CD4-positive, alpha-beta T cell treated with Interleukin-12 subunit alpha and Interleukin-12 subunit beta, for 1 hour (primary cell): ENCODE measurements around the gene FILIP1.

ENCODE experiments used
- DNase-seq: peaks from one replicate; pipeline ENCODE4 v3.0.0-alpha.2; 2020

The FILIP1 gene

DNA sequence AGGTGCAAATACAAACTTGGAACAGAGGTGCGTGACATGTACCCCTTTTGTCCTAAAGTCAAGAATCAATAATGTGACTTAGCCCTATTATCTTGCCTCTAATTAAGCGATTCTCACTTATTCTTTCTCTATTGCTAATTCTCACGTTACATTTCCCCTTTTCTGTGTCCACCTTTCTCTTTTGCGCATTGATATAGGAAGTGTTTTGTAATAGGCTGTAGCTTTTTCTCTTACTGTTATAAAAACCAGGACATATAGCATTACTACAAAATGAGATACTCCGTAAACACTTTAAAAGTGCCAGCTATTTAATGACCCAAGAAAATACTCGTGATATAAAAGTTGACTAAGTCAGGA is 208.3 kb downstream of the FILIP1 start:
- no peak for DNase-seq

DNA sequence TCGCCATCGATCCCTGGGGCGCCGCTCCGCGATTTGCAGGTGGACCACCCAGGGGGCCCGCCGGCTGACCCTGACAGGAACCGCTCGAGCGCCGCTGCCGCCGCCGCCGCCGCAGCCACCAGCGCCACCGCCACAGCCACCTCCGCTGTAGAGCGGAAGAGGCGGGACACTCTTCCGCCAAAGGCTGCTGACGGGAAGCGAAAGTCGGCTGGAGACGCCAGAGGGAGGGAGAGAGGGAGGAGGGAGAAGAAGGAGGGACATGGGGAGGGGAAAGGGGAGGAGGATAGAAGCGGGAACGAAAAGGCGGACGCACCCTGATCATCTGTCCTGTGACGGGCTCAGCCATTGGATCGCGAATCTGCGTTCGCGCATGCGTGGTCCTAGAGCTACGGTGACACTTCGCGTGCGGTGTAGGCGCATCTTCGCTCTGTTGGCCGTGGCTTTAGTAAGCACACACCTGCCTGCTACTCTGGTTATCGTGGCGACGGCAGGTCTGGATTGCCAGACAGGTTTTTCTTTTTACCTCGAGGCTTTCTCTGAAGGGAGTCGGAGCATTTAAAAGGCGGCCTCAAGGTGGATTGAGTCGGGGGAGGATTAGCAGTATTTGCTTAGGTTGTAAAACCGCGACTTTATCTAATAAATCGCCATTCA is 208.8 kb downstream of the FILIP1 start, which contains the start of gene TMEM30A:
TSS of gene TMEM30A (minus strand) at position 161 of the 651 bp plus-strand sequence. CDS start at position 7, 154 bp downstream.
- peak; percentile 97 for DNase-seq

DNA sequence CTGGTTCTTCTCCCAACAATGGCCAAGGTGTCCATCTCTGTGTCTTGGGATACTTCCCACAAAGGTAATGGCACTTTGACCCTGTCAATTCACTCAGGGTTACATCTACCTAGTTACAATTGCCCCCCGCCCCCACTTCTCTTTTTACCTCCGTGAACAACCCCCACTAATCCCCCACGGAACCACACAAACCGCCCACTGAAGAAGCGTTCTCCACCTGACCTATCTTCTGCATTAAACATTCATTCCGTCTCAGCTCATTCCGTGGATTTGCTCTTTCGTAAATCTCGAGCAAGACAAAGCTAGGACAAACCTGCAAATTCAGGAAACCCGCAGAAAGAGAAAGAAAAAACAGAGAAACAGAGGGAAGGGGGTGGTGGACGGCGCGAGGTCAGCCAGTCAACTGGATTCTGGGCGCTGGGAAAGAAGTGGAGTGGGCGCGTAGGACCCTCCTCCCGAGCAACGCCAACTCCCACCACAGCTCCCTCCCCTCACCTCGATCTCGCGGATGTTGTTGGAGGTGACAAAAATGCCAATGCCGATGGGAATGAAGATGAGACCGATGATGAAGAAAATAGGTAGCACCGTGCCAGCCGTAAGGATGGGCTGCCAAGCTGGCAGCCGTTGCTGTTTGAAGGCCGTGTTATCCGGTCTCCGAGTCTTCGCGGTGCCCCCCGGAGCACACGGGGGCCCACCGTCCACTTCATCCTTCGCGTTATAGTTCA is 209.5 kb downstream of the FILIP1 start:
- DNase-seq = peak; percentile 26

DNA sequence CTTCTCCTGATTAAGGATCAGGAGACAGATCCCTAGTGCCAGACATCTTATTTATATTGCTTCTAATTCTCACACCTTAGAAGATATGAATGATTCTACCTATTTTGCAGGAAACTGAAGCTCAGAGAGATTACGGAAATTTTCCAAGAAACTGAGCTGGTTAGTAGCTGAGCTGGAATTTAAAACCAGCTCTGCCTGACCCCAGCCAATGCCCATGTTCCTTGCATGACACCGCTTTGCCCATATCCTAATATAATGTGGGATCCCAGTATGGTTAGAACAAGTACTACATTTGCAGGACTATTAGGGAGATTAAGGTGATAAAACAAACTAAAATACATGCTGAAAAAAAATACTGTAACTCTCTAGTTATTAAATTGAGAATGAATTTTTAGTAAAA is 210.9 kb downstream of the FILIP1 start:
- no peak for DNase-seq

DNA sequence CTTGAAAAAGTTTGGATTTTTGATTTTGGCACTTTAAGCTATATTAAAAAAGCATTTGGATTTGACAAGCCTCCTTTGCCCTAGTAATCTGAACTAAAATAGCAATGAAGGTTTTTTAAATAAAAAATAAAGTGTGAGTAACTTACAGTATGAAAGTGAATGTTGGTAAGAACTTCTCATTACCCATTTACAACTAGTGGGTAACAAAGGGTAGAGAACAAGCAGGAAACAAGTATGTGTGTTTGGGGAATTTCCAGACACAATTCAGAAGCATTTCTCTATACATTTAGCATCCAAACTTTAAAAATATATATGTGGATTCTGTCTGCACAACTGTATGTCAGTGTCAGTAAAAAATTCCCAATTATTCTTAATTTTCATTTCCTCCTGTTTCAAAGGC is 211.9 kb downstream of the FILIP1 start:
- DNase-seq = no peak

DNA sequence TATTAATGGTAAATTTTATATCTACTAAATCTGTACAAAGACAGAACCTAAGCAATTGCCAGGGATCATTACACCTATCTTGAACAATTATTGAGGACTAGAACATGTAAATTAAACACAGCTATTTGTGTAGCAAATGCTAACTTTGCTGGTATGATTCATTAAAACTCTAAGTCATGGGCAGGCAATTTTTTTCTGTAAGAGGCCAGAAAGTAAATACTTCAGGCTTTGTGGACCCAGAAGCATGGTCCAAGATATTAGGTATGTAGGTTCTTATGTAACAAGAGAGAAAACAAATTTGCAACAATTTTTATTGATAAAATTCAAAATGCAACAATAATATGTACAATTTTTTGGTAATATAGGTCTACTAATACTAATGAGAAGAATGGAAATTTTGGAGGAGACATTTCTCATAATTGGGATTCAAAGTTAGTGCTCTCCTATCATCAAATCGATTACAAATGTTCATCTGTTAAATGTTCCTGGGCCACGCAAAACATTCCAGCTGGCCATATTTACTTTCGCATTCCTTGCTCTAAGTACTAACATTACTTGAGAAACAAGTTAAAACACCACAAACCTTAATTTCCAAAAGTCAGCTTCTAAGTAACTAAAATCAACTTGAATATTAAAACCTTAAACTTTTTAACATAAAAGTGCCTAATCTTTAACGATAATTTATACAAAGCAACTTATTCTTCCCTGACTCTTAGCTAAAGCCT is 213.3 kb downstream of the FILIP1 start:
- DNase-seq = no peak

DNA sequence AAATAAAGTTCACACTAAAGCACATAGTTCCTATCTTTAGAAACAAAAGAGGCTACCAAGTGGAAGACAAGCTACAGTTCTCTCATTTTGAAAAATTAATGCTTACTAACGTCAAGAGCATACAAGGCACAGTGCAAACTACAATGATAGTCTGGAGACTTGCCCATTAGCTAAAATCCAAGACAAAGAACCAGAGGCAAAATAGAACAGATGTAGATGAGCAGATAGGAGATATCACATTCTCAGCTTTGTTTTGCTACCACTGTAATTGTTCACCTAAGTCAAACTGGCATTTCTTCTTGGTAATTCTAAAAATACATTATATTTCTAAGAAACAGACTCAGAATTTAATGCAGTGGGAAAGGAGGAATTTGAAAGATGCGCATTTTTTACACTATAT is 214.2 kb downstream of the FILIP1 start:
- no peak for DNase-seq

DNA sequence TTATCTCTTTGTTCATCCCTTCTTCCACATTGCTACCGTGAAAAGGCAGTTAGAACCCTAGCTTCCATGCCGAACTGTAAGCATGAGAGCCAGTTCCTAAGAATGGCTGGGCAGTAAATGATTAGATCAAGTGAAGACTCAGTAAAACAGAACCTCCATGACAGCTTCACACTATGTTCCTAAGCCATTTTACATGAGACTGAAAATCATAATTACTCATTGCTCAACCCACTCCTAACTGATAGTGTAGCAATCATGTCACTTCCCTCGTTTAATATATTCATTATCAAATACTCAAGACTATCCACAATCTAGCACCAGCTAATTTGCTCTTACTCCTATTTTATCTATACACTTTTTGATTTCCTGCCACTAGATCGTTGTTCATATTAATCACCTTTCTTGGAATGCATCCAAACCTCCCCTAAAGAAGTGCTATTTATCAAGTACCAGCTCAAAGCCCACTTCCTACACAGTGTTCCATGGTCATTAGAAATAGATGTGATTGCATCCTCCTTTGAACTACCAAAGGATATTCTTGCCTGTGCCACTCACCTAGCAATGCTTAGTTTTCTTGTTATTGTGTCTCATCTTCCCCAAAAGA is 215.0 kb downstream of the FILIP1 start:
- DNase-seq = no peak

DNA sequence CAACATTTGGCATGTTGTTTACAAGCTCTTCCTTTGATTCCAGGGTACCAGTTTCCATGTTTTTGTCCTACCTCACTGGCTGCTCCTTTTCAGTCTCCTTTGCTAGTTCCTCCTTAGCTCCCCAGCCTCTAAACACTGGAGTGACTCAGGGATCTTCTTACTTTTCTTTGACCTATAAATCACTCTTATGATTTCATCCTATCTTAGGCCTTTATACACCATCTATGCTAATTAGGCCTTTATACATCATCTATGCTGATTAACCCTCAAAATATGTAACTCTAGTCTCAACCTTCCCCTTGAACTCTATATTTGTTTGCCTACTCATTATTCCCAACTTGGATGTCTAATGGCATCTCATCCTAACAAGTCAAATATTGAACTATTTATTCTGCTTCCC is 218.5 kb downstream of the FILIP1 start:
- DNase-seq = no peak

DNA sequence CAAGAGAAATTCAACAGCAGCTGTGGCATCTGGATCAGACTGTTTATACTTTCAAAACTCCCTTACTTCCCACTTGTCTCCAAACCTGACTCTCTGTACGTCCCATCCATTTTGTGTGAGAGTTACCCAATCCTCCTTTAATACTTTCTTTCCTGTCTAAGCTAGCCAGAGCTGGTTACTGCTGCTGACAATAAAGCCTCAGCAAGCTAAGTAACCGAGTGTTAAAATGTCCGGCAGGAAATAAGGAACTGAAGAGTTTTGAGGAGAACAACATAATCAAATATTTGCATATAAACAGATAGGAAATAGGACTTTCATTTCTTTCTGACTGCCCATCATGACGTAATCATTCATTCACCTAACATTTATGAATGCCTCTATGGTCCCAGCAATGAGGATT is 220.6 kb downstream of the FILIP1 start:
- no peak for DNase-seq

DNA sequence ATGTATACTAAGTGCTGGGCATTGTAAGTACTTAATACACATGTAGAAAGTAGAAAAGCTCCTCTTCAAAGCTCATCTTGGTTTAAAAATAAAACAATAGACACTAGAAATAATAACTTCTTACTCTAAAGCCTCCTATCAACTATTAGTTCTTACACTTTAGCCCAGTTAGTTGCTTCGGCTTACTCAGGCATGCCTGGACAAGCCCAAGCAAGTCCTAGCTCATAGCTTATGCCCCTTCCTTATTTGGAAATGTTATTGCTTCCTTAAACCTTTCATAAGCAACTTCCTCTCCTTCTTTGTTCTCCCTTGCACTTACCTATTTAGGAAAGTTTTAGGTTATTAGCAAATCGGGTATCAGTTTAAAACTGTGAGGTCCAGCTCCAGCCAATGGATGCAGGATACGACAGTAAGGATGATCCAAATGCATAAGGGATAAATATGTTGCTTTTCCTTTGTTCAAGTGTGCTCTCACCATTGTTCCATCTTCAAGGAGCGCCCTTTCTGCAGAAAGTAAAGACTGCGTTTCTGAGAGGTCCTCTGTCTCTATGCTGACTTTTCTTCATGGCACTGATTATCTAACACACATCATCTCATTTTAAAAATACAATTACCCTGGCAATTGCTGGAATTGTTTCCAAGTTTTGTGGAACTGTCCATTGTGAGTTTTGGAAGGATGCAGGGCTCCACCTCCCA is 221.3 kb downstream of the FILIP1 start:
- DNase-seq = no peak

DNA sequence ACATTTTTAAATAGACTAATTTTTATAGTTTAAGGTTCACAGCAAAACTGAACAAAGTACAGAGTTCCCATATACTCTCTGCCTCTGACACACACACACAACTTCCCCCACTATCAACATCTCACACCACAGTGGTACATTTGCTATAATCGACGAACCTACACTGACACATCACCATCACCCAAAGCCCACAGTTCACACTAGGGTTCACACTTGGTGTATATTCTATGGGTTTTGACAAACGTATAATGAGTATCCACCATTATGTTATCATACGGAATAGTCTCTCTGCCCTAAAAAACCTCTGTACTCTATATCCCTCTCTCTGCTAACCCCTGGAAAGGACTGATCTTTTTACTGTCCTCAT is 224.6 kb downstream of the FILIP1 start:
- no peak for DNase-seq

DNA sequence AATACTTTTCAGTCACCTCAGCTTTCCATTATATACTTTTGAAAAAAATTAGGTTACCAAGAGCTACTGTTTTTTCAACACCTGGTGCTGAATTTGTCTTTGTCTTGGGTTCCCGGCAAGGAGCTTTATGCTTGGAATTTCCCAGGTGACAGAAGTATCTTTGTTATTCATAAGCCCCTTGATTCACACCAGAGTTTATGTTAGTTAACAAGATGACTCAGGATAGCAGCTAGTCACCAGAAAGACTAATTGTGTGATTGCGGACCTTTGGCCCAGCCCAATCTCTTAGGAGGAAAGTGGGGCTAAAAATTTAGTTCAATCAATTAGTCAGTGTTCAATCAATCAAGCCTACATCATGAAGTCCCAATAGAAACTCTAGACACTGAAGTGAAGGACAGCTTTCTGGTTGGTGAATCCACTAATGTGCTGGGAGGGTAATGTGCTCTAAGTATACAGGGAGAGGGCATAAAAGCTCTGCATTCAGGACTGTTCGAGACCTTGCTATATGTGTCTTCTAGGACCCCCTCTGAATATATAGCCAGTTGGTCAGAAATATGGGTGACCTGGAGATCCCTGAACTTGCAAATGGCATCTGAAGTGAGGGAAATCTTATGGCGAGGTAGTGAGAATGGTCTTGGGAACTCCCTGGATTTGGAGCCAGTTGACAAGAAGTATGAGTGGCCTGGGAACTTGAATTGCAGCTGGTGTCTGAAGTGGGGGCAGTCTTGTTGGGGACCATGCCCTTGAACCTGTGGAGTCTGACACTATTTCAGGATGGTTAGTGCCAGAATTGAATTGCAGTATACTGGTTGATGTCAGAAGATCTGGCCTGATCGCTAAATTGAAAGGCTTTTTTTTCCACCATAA is 225.2 kb downstream of the FILIP1 start:
- no peak for DNase-seq

DNA sequence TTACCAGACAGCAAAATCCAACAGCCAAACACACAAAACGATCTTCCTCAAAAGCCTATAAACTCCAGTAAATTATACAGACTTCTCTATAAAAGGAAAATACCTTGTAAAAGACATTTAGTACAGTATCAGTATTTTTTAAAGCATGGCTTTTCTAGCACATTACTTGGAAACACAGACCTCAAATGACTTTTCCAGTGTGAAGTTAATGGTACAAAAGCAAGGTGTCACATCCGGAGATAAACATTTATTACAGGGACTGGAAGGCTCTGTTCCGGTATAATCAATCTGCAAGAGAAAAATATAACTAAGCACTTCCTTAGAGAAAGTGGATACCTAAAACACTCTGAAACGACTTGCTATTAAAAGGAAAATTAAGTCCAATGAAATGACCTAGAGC is 226.1 kb downstream of the FILIP1 start:
- DNase-seq = no peak

DNA sequence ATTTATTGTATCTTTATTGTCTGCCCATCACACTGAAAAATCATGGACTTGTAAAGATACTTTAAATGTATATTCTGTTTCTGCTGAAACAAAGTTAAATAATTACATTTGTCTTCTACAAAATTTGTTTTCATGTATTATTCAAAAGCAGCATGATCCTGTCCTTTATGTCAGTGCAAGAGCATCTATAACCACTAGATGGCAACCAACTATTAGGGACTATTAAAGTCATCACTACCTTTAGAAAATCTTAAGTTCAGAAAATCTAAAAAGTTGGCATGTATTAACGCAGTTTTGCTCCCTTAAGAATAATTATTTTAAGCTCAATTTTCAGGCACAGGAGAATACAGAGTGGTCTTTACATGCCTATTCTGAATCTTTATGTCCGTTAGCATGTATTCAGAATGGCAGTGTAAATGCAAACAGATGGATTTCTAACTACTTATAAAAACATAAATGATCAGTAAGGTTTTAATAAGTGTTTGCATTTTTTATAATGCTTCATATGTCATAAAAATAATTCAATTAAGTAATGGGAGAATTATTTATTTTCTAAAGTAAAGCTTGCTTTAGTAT is 226.8 kb downstream of the FILIP1 start:
- DNase-seq = peak; percentile 59

DNA sequence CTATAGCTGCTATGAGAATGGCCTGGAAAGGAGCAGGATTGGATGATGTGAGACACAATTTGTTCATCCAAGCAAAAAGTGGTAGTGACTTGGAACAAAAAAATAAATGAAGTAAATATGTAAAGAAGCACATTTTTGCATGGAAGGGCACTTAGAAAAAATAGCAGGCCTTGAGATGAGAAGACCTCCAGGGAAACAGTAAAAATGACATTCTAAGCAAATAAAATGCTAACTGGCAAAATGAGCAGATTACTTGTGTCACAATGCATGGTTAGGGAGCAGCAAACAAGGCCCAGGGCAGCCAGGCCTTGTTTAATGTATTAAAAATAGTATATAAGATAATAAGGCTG is 230.2 kb downstream of the FILIP1 start:
- no peak for DNase-seq

DNA sequence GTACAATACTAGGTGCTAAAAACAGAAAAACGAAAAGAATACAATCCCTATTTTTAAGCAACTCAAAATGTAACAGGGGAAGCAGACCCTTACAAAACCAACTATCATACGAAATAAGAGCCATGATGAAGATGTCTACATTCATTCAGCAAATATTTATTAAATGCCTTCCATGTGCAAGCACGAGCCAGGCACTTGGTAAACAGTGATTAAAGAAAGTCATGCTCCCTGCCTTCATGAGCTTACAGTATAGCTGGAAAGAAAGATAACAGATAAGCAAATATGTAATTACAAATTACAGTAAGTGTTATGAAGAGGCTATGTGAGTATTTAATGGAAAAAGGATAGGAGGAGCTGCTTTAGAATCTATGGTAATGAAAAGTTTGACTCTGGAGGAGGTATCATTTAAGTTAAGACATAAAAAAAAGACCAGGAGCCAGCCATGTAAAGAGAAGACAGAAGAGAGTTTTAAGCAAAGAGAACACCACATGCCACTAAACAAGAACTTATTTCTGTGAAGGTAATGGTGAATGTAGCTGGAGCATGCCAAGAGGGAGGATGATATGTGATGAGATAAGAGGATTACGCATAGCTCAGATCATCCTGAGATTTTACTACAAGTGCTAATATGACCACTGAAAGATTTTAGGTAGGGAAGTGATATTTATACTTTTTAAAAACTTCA is 230.7 kb downstream of the FILIP1 start:
- no peak for DNase-seq

DNA sequence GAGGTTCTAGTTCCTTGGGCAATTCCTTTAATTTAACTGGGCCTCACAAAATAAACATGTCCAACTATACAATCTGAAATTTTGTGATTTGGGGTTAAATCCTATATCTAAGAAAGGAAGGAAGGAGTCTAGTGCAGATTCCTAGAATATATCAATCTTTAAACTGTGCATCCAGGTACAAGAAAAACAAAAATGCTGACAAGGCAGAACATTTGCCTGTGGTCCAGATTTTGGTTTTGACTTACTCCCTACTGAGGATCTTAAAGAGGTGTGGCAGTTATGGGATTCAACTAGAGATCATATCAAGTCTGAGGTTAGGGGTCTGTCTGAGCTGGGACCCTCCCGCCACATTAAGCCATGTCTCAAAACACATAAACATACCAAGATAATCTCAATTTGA is 232.3 kb downstream of the FILIP1 start:
- DNase-seq = no peak

DNA sequence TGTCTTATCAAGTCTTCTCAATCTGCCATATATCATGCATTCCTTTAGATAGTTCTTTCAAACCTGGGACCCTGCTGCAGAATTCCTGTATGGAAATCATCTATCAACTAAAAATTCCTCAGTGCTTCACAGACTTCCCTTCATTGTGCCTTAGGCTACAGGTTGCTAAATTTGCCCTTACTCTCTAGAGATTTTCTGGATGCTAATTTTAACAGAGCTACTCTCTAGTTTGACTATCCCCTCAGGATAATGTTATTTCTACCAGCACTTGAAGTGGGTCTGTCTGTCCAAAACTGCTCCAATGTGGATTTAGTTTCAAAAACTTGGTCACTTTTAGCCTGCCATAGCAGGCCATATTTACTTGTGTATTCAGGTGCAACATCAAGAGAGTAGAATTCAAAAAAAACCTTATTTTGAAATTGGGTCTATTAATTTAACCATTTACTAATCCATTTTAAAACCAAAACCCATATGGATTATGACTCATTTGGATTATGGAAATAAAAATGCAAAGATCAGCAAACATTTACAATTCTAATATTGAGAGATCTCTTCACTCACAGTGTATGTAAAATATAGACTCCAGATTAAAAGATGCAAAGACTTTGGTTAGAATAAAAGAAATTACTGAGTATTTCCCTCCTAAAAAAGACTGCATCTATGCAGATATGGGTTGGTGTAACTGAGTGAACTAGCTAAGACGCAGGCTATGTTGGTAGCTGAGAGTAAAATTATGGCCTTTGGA is 236.1 kb downstream of the FILIP1 start:
- DNase-seq = no peak

DNA sequence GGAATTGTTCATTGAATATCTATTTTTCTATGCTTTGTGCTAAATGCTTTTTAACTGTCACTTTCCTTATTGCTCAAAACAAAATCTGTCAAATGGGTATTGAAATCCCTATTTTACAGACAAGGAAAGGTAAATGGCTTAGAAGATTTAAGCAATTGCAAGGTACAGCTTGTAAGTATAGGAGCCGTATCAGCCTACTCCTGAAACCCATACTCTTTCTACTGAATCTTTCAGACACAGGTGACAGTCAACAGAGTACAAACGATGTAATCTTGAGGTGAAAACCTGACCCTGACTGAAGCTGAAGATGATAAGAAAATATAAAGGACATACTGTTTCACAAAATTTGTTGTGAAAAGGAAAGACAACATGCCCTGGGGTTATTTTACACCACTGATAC is 243.0 kb downstream of the FILIP1 start:
- no peak for DNase-seq

DNA sequence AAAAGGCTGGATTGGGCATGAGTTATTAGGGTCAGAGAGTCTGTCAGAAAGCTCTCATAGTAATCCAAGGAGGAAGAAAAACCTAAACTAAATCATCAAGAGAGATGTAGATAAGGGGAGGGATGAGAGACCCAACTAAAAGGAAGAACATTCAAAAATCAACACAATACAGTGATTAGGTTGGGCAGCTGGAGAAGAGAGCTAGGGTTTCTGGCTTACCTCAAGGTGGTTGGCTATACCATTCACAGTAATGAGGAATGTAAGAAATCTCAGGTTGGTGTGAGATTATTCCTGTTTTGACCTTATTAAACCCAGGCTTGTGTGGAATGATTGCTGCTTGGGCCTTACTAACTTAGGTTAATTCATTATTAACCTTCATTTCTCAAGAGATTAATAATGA is 243.8 kb downstream of the FILIP1 start:
- DNase-seq = no peak
